GM12801 (cell line): Measurements from ENCODE around the gene ESYT1.

Experiments
- CTCF ChIP-seq: IDR thresholded peaks from one replicate; pipeline ENCODE4 v1.5.1; 2011; ENCODE audit warnings: control low read depth; ENCODE audit not compliant: insufficient read length; ENCODE audit errors: extremely low read depth

The ESYT1 gene

GRCh38 chr12:56150563-56150962 lies 22.5 kb downstream of the ESYT1 start:
- TF ChIP-seq CTCF, result no peak

GRCh38 chr12:56151672-56152131 lies 23.6 kb downstream of the ESYT1 start:
- TF ChIP-seq CTCF, result no peak

DNA sequence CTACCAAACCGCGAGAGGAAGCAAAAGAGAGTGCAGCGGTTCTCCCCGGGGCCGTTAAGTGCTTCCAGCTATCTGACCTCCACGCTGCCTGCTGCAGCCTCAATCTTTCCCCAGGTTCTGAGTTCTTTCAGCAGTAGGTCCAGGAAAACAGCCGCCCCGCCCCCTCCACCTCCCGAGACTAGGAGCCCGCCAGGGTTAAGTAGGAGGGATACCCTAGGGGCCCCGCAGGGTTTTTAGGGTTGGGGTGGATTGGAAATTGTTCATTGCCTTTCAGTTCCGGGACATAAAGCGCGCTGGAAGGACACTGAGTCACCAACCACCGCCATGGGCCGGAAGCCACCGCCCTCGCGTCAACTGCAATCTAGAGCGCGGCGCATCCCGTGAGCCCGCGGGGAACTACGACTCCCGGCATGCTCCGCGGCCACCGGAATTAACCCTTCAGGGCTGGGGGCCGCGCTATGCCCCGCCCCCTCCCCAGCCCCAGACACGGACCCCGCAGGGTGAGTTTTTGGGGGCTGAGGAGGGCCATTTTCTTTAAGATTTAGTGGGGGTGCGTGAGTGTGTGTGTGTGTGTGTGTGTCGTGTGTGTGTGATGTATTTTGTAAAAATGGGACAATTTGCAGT lies 24.2 kb downstream of the ESYT1 start, which contains the start of gene MYL6B:
Gene MYL6B (plus strand): TSS at position 456 of the 624 bp plus-strand sequence. CDS start 1,332 bp downstream, outside the sequence.
- TF ChIP-seq CTCF, result no peak

- no peak for TF ChIP-seq CTCF
Observed at GRCh38 chr12:56152756-56153677, 24.9 kb downstream of the ESYT1 start.

- TF ChIP-seq CTCF, result no peak
Observed at GRCh38 chr12:56153678-56154065, 25.6 kb downstream of the ESYT1 start.

DNA sequence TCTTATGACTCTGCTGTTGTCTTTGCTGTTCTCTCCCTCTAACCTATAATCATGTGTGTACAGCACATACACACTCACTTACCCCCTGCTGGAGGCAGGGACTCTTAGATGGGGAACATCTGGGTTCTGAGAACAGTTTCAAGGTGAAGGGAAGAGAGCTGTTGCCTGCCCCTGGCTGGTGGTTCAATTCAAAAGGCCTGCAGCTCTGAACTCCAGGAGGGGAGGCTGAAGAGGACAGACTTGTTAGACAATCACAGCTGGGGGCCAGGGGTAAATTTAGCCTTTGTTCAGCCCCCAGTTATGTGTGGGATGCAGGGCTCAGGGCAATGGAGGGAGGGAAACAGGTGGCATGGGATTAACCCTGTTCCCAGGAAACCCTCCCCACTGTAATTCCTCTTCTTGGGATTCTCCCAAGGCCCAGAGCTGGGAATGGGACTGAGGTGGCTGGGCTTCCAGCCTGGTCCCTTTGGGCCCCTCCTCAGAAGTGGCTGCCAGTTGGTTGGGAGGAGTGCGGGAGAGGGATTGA lies 26.2 kb downstream of the ESYT1 start:
- no peak for TF ChIP-seq CTCF

- no peak for TF ChIP-seq CTCF
Observed at GRCh38 chr12:56154818-56155217, 26.8 kb downstream of the ESYT1 start.
